Breast epithelium (tissue), 4 donors: ENCODE data around the gene ZNF586. TPM values are rescaled to one million over a fixed set of nuclear protein-coding genes. Genes with fewer than 3 reads are reported as not detected.

ENCODE experiments used
- DNase-seq, 2 donors: peaks; one replicate each; pipeline ENCODE4 v3.0.0-alpha.2; 2019; ENCODE audit warnings: low spot score in 2 of 2
- H3K27ac ChIP-seq, 2 donors: fragments of 200-600 bp; sonication (generic) in 1 of 2; one replicate each; pipeline ENCODE4 v1.5.1; 2016 to 2019; ENCODE audit warnings: mild to moderate bottlenecking in 1 of 2
- H3K27me3 ChIP-seq, 2 donors: fragments of 200-600 bp; sonication (generic) in 1 of 2; one replicate each; pipeline versions ENCODE4 v1.5.1 to v1.6.0; 2017 to 2019; ENCODE audit warnings: control low read depth in 1 of 2, mild to moderate bottlenecking in 1 of 2
- H3K36me3 ChIP-seq: fragments of 200-600 bp; one replicate; pipeline ENCODE4 v1.5.1; 2019
- H3K4me1 ChIP-seq, 2 donors: fragments of 200-600 bp; sonication (generic); one replicate each; pipeline ENCODE4 v1.5.1; 2016 to 2019; ENCODE audit warnings: control low read depth in 1 of 2
- H3K4me3 ChIP-seq, 3 donors: fragments of 200-600 bp; sonication (generic); 1 replicate in 2 of 3; 2 replicates in 1 of 3; pipeline ENCODE4 v1.5.1; 2016 to 2019; ENCODE audit warnings: mild to moderate bottlenecking in 3 of 3, moderate library complexity in 2 of 3
- H3K9me3 ChIP-seq, 2 donors: fragments of 200-600 bp; sonication (generic) in 1 of 2; one replicate each; pipeline ENCODE4 v1.5.1; 2016 to 2019; ENCODE audit warnings: control low read depth in 1 of 2
- CTCF ChIP-seq, 3 donors: fragments of 450-650 bp; IDR thresholded peaks; one replicate each; pipeline ENCODE4 v1.5.1; 2016 to 2017; ENCODE audit warnings: antibody characterized with exemption in 3 of 3, mild to moderate bottlenecking in 3 of 3, moderate library complexity in 3 of 3
- POLR2A ChIP-seq: fragments of 450-650 bp; IDR thresholded peaks from one replicate; pipeline ENCODE4 v1.6.1; 2016; ENCODE audit warnings: antibody characterized with exemption, mild to moderate bottlenecking, moderate library complexity
- POLR2AphosphoS5 ChIP-seq, 3 donors: sonication (generic); formaldehyde crosslinking; IDR thresholded peaks; one replicate each; pipeline ENCODE4 v1.6.1; 2017; ENCODE audit warnings: antibody characterized with exemption in 3 of 3
- intact Hi-C: fragments of 100-400 bp; cut with DNase I; formaldehyde crosslinking; loops from one replicate; pipeline ENCODE4 v1.15.1; 2023; ENCODE audit warnings: low total_unique reads
- total RNA-seq, 3 donors: library from RNA; depleted of rRNA; stranded (reverse); fragments of >200 nt; gene quantifications; one replicate each; pipeline ENCODE4 v1.1.0, GENCODE V29; 2016

The ZNF586 gene
- total RNA-seq, 3 donors from 2014 or later: 9.9 to 40.5 (median 13.4) TPM

DNA sequence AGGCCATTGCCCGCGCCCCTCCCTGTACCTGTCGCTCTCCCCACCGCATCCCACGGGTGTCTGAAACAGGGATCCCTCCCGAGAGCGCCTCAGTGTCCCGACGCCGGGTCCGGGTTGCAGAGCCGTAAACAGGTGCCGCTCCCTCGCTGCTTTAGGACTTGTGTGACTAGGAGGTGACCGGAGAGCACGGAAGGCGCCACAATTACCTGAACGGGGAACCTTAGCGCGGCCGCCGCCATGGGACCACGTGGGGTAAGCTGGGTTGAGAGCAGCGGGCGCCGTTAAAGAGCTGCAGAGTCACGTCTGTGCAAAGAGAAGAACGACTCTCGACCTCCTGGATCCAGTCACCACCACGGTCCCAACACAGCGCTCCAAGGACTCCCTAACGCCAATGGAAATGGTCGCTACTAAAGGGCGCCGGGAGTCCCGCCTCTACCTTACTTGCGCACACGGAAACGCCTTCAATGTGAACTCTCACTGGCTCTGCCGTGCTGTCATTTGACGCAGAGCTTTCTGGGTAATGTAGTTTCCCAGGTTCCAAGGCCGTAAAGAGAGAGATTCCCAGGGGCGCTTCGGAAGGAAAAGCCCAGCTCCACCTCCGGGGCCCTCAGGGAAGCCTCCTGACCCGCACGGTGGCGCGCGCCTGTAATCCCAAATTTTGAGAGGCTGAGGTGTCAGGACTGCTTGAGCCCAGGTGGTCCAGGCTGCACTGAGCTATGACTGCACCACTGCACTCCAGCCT is 45.2 kb downstream of the ZNF586 start, which contains the start of gene ZNF552:
Gene ZNF552 (minus strand): TSS at position 409 of the 742 bp plus-strand sequence. CDS start 170 bp downstream, at position 239.
- Histone ChIP-seq H3K27ac (peak within 1 kb of the TSS; percentile 86 to 88), H3K9me3 (no peaks in the 10 kb centered on the region), H3K36me3 (no peaks in the 10 kb centered on the region), H3K4me1 (no peaks in the 10 kb centered on the region), H3K27me3 (no peaks in the 10 kb centered on the region), H3K4me3 (peak within 1 kb of the TSS; percentile 69 to 99 (median 88))
- intact Hi-C loops: no loop called here
- peak; percentile 79 to 86 for DNase-seq
- TF ChIP-seq POLR2A: no peak
- peak in 2 of 3 donors; percentile 72 to 90 for TF ChIP-seq POLR2AphosphoS5 (IDR thresholded peaks at IDR 0.05)

DNA sequence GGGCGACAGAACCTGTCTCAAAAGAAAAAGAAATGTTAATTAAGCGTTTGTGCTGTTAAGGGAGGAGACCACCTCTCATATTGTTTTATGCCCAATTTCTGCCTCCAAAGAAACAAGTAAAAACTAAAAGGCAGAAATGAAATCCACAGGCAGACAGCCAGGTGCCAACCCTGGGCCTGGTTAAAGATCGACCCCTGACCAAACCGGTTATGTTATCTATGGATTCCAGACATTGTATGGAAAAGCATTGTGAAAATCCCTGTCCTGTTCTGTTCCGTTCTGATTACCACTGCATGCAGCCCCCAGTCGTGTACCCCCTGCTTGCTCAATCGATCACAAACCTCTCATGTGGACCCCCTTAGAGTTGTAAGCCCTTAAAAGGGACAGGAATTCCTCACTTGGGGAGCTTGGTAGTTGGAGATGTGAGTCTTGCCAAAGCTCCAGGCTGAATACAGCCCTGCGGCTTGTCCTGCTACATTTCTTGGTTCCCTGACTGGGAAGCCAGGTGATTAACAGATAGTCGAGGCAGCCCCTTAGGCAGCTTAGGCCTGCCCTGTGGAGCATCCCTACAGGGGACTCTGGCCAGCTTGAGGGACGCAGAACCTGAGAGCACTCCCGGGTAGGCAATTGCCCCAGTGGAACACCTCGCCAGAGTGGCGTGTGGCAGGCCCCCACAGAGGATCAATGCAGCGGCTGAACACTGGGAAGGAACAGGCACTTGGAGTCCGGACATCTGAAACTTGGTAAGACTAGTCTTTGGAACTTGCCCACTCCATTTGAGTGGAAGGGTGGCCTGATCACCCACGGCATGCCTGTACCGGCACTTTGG is 46.0 kb downstream of the ZNF586 start:
- H3K4me1 ChIP-seq: peaks cover 0 to 3% of the 10 kb centered on the region in 2 donors
- TF ChIP-seq POLR2AphosphoS5 (IDR thresholded peaks at IDR 0.05) (no peak), POLR2A (no peak)
- H3K27ac ChIP-seq: peak overlapping the region; percentile 86 to 88
- no peaks in the 10 kb centered on the region for H3K36me3 ChIP-seq
- H3K4me3 ChIP-seq: peak overlapping the region; percentile 69 to 99 (median 88)
- no peaks in the 10 kb centered on the region for H3K27me3 ChIP-seq
- no peaks in the 10 kb centered on the region for H3K9me3 ChIP-seq
- intact Hi-C loops: no loop called here
- no peak for DNase-seq

GRCh38 chr19:57816652-57817051 is 47.2 kb downstream of the ZNF586 start:
- Histone ChIP-seq H3K9me3 (no peaks in the 10 kb centered on the region), H3K36me3 (no peaks in the 10 kb centered on the region), H3K27ac (no peak overlapping the region), H3K4me3 (no peak overlapping the region), H3K4me1 (peaks cover 0 to 7% of the 10 kb centered on the region in 2 donors), H3K27me3 (no peaks in the 10 kb centered on the region)
- intact Hi-C loops: no loop called here
- DNase-seq: no peak
- TF ChIP-seq CTCF (IDR thresholded peaks at IDR 0.05) (no peak), POLR2AphosphoS5 (IDR thresholded peaks at IDR 0.05) (no peak), POLR2A (no peak)

- H3K4me3 ChIP-seq: no peak overlapping the region
- H3K27ac ChIP-seq: no peak overlapping the region
- TF ChIP-seq POLR2AphosphoS5 (IDR thresholded peaks at IDR 0.05) (no peak), CTCF (IDR thresholded peaks at IDR 0.05) (no peak), POLR2A (no peak)
- H3K36me3 ChIP-seq: no peaks in the 10 kb centered on the region
- intact Hi-C loops: no loop called here
- no peak for DNase-seq
- H3K9me3 ChIP-seq: no peaks in the 10 kb centered on the region
- peaks cover 0 to 7% of the 10 kb centered on the region in 2 donors for H3K4me1 ChIP-seq
- no peaks in the 10 kb centered on the region for H3K27me3 ChIP-seq
These were observed 48.5 kb downstream of the ZNF586 start for GRCh38 chr19:57817976-57818375.

DNA sequence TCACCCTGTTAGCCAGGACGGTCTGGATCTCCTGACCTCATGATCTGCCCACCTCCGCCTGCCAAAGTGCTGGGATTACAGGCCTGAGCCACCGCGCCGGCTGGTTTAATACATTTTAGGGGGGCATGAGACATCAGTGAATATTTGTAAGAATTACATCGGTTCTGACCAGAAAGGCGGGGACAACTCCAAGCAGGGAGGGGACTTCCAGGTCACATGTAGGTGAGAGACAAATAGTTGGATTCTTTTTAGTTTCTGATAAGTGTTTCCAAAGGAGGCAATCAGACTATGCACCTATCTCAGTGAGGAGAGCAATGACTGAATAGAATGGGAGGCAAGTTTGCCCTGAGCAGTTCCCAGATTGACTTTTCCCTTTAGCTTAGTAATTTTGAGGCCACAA is 48.9 kb downstream of the ZNF586 start:
- TF ChIP-seq POLR2A (no peak), POLR2AphosphoS5 (IDR thresholded peaks at IDR 0.05) (no peak), CTCF (IDR thresholded peaks at IDR 0.05) (no peak)

More for the DNA sequence above, 48.9 kb downstream of the ZNF586 start:
- H3K9me3 ChIP-seq: no peaks in the 10 kb centered on the region
- intact Hi-C loops: no loop called here
- no peaks in the 10 kb centered on the region for H3K27me3 ChIP-seq
- no peak overlapping the region for H3K4me3 ChIP-seq
- peaks cover 0 to 7% of the 10 kb centered on the region in 2 donors for H3K4me1 ChIP-seq
- no peak overlapping the region for H3K27ac ChIP-seq
- no peak for DNase-seq
- no peaks in the 10 kb centered on the region for H3K36me3 ChIP-seq
